Measurements from ENCODE around the gene CISTR. TPM values are rescaled to one million over a fixed set of nuclear protein-coding genes. Genes with fewer than 3 reads are reported as not detected.
A peak's percentile ranks its signal among the peaks of the same experiment; 100 is the strongest.

The CISTR gene
- not detected in 2 replicates for total RNA-seq (2014; rRNA removed; shearing (Covaris generic))
- not detected in 2 replicates for polyA plus RNA-seq (2016; fragmentation: Nextera tagmentation; extraction: Ambion mirVana)

DNA sequence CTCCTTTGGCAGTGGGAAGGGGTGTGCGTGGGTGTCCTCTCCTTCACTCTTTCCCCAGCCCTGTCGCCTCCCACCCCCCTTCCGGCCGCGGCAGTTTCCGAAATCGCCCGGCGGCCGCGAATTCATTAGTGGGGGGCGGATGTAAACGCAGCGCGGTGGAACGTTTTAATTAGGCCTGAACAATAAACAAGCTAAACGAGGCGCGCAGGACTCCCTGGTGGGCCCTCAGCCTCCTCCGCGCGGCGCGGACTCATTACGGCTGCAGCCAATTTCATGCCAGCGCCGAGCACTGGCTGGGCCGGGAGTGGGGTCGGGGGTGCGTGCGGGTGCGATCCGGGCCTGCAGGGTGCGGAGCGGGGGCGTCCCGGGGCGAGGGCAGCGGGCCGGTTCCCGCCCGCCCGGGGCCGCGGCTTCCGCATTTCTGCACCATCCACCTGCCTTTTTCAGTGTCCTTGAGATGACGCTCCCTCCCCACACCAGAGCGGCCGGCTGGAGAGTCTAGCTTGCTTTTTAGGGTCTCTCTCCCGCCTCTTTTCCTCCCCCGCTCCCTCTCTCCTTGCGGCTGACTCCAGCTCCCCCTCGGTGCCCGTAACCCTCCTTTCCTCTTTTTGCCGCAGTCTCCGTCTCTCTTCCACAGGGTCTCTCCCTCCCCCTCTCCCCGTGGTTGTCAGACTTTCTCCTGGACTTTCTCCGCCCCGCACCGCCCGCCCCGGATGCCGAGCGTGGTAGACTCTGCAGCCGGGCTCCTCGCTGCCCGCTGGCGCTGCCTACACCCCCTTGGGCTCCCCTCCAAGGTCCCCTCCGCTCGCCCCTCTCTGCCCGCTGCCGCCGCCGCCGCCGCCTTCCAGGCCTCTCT, at the start of gene CISTR:
CISTR (minus strand) TSS at position 644 of the 856 bp plus-strand sequence.
- in situ Hi-C loops (cut with MboI) = loop anchor here (10.0 kb wide), 1 partner anchor 453 kb away; no protein-coding TSS in a partner anchor
- Histone ChIP-seq H3K9me2 (ENCODE audit: insufficient read depth) (no peaks in the 10 kb centered on the region), H3K79me2 (ENCODE audit: insufficient read depth) (no peaks in the 10 kb centered on the region), H3K9ac (no peak within 1 kb of the TSS), H3K36me3 (ENCODE audit: low read depth) (no peaks in the 10 kb centered on the region), H3F3A (ENCODE audit: insufficient read depth) (0 out of 2 replicates have a peak, but pooled peaks cover 4% of the 10 kb centered on the region), H3K4me3 (peak within 1 kb of the TSS; percentile 56), H3K9me3 (ENCODE audit: low read depth) (no peaks in the 10 kb centered on the region), H3K27ac (no peak within 1 kb of the TSS), H4K20me1 (ENCODE audit: insufficient read depth) (no peaks in the 10 kb centered on the region), H2AFZ (peak within 1 kb of the TSS; percentile 12; the same call in 1 of the 2 replicates), H3K27me3 (replicated peaks; ENCODE audit: insufficient read depth) (peaks cover 86% of the 10 kb centered on the region), H3K4me2 (ENCODE audit: unreplicated experiment) (peak within 1 kb of the TSS; percentile 36), H3K4me1 (ENCODE audit: insufficient read depth) (no peaks in the 10 kb centered on the region; the same call in 1 of the 2 replicates)
- DNase-seq = peak; percentile 35
- 6 to 15% methylated on average over 50 to 76 of the region's 76 CpGs for WGBS, 2 experiments (ENCODE audit: low coverage in 1 of 2, low lambda C conversion rate in 2 of 2, missing lambda C conversion rate in 2 of 2)
- TF ChIP-seq EZH2phosphoT487 (IDR thresholded peaks at IDR 0.05; ENCODE audit: insufficient read depth, low read depth) (peak; percentile 19; the same call in 1 of the 2 replicates), EZH2 (IDR thresholded peaks at IDR 0.05; ENCODE audit: insufficient read depth, poor library complexity, severe bottlenecking) (peak; percentile 91)

DNA sequence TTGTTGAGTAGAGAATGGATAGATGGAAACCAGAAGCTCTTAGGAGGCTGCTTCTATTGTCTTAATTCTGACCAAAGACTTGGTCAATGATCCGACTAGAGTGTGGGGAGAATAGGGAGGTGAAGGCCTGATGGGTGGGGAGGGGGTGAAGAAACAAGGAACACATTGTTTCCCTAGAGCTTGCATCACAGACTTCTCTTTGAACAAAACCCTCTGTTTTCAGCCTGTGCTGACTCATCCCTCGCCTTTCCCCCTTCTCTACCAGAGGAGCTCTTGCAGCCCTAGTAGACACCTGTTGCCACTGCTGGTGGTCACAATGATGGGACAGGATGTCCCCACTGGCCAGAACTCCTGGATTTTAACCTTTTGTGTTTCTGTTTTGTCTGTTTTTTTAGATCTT, 46.8 kb upstream of the CISTR start:
- in situ Hi-C loops (cut with MboI) = no loop called here
- no peak for TF ChIP-seq EZH2 (IDR thresholded peaks at IDR 0.05; ENCODE audit: insufficient read depth, poor library complexity, severe bottlenecking)
- no peak for TF ChIP-seq EZH2phosphoT487 (IDR thresholded peaks at IDR 0.05; ENCODE audit: insufficient read depth, low read depth)
- Histone ChIP-seq H3K79me2 (ENCODE audit: insufficient read depth) (no peaks in the 10 kb centered on the region), H3K9me3 (ENCODE audit: low read depth) (no peaks in the 10 kb centered on the region), H3K4me3 (no peak overlapping the region), H3K36me3 (ENCODE audit: low read depth) (no peaks in the 10 kb centered on the region), H3F3A (ENCODE audit: insufficient read depth) (no peaks in the 10 kb centered on the region), H4K20me1 (ENCODE audit: insufficient read depth) (no peaks in the 10 kb centered on the region), H3K27ac (no peak overlapping the region), H3K4me2 (ENCODE audit: unreplicated experiment) (no peak overlapping the region), H3K9ac (no peak overlapping the region), H3K4me1 (ENCODE audit: insufficient read depth) (no peaks in the 10 kb centered on the region), H3K9me2 (ENCODE audit: insufficient read depth) (no peaks in the 10 kb centered on the region), H2AFZ (no peak overlapping the region), H3K27me3 (replicated peaks; ENCODE audit: insufficient read depth) (peaks cover 70% of the 10 kb centered on the region)
- peak; percentile 4 for DNase-seq
- WGBS, 2 experiments (ENCODE audit: low coverage in 1 of 2, low lambda C conversion rate in 2 of 2, missing lambda C conversion rate in 2 of 2) = 50 to 52% methylated on average over 2 of the region's 2 CpGs

DNA sequence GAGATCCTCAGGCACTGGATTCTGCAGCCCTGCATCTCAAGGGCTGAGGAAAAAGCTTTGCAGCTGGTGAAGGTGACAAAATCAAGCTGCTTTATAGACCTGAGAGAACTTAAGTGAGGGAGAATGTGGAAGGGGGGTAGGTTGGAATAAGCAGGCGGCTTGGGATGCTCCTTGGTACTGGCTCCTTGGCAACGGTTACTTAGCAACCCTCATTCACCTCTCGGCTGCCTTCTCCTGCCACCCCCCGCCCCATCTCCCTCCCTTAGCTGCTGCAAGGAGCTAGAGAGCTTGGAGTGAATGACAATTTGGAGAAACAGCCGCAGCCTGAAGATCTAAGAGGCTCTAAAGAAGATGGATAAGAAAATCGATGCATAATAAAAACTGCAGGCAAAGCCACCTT, 44.1 kb upstream of the CISTR start:
- no peak for TF ChIP-seq EZH2 (IDR thresholded peaks at IDR 0.05; ENCODE audit: insufficient read depth, poor library complexity, severe bottlenecking)
- no peak for TF ChIP-seq EZH2phosphoT487 (IDR thresholded peaks at IDR 0.05; ENCODE audit: insufficient read depth, low read depth)
- Histone ChIP-seq H3K9me2 (ENCODE audit: insufficient read depth) (no peaks in the 10 kb centered on the region), H3K4me3 (no peak overlapping the region), H3K9me3 (ENCODE audit: low read depth) (no peaks in the 10 kb centered on the region), H3K36me3 (ENCODE audit: low read depth) (no peaks in the 10 kb centered on the region), H3K4me2 (ENCODE audit: unreplicated experiment) (no peak overlapping the region), H3K79me2 (ENCODE audit: insufficient read depth) (no peaks in the 10 kb centered on the region), H3K27me3 (replicated peaks; ENCODE audit: insufficient read depth) (peaks cover 86% of the 10 kb centered on the region), H2AFZ (no peak overlapping the region), H3K27ac (no peak overlapping the region), H3F3A (ENCODE audit: insufficient read depth) (no peaks in the 10 kb centered on the region), H3K4me1 (ENCODE audit: insufficient read depth) (no peaks in the 10 kb centered on the region), H3K9ac (no peak overlapping the region), H4K20me1 (ENCODE audit: insufficient read depth) (no peaks in the 10 kb centered on the region)
- in situ Hi-C loops (cut with MboI) = no loop called here
- DNase-seq = no peak
- WGBS, 2 experiments (ENCODE audit: low coverage in 1 of 2, low lambda C conversion rate in 2 of 2, missing lambda C conversion rate in 2 of 2) = 18 to 26% methylated on average over 6 of the region's 6 CpGs

DNA sequence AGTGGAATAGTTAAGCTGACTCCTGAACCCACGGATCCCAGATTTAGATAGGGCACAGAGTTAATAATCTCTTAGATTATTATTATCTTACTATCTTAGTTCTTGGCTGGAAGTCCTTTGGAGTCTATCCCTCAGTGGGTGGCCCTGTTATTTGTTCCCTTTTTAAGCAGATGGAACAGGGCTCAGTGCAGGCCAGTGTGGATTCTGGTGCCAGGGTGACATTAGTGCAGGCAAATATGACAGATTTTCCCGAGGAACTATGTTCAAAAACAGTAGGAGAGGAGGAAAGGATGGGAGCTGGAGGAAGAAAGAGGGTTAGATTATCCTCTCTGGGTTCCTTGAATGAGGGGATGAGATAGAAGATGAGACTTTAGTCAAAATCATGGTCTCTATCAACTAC, 41.4 kb upstream of the CISTR start:
- Histone ChIP-seq H3K36me3 (ENCODE audit: low read depth) (no peaks in the 10 kb centered on the region), H3K27ac (no peak overlapping the region), H2AFZ (no peak overlapping the region), H3K4me2 (ENCODE audit: unreplicated experiment) (no peak overlapping the region), H3K9me2 (ENCODE audit: insufficient read depth) (no peaks in the 10 kb centered on the region), H3K4me3 (no peak overlapping the region), H4K20me1 (ENCODE audit: insufficient read depth) (no peaks in the 10 kb centered on the region), H3K4me1 (ENCODE audit: insufficient read depth) (no peaks in the 10 kb centered on the region), H3K9me3 (ENCODE audit: low read depth) (no peaks in the 10 kb centered on the region), H3K79me2 (ENCODE audit: insufficient read depth) (no peaks in the 10 kb centered on the region), H3K9ac (no peak overlapping the region), H3F3A (ENCODE audit: insufficient read depth) (no peaks in the 10 kb centered on the region), H3K27me3 (replicated peaks; ENCODE audit: insufficient read depth) (peaks cover 93% of the 10 kb centered on the region)
- WGBS, 2 experiments (ENCODE audit: low coverage in 1 of 2, low lambda C conversion rate in 2 of 2, missing lambda C conversion rate in 2 of 2) = 22 to 25% methylated on average over 2 of the region's 2 CpGs
- DNase-seq = no peak
- in situ Hi-C loops (cut with MboI) = no loop called here
- no peak for TF ChIP-seq EZH2 (IDR thresholded peaks at IDR 0.05; ENCODE audit: insufficient read depth, poor library complexity, severe bottlenecking)
